HG03558 (cell line): Measurements from ENCODE around the gene SCUBE2.
"Not testable (repeated sequence)": the region's sequence is repeated elsewhere in the genome, so short reads cannot be mapped to it uniquely, and the experiment has no call there.

Experiments
- ATAC-seq: cut with Tn5 transposase; IDR thresholded peaks from one replicate; pipeline ENCODE4 v1.9.1; 2021; ENCODE audit warnings: moderate number of reproducible peaks; ENCODE audit not compliant: unreplicated experiment; ENCODE audit errors: extremely low read depth

Gene SCUBE2

DNA sequence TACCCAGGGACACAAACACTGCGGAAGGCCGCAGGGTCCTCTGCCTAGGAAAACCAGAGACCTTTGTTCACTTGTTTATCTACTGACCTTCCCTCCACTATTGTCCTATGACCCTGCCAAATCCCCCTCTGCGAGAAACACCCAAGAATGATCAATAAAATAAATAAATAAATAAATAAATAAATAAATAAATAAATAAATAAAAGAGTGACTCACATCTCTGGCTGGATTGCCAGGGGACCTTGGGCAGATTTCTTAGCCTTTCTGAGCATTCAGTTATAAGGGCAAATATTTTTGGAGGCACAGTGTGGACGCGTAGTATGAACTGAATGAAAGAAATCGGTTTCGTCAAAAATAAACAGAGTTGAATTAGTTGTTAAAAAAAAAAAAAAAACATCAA lies 112.0 kb downstream of the SCUBE2 start:
- not testable (repeated sequence) for ATAC-seq

DNA sequence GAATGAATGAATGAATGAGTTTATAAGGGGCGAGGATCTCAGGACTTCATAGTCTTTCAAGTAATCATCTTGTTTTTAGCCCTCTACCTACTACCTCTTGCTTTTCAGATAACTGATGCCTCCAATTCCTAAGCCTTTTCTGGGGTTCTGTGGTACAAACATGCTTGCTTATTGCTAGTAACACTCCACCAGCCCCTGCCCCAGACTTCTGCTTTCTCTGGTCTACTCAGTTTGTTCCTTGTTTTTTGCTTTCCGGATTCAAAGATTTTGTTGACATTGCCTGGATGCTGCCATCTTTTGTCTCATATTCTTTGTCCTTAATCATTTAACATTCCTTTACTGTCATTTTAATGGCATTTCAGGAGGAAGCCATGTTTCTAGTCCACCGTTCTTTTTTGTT lies 118.3 kb downstream of the SCUBE2 start:
- no peak for ATAC-seq

DNA sequence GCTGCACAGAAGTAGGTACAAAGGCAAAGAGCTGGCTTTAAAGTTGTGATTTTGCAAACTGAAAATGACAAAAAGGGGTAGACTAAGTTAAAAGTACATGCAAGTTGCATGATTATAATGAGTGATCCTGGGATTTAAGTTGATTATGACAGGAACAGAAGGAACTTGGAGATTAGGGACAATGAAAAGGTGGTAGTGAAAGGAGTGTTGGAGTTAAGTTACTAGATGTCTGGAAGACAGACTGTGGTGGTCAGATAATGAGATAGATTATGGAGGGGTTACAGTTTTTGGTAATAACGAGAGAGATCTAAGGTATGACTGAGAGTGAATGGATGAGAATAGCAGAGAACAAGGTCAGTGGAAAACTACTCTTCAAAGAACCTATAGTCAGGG lies 119.5 kb downstream of the SCUBE2 start:
- ATAC-seq, result no peak

DNA sequence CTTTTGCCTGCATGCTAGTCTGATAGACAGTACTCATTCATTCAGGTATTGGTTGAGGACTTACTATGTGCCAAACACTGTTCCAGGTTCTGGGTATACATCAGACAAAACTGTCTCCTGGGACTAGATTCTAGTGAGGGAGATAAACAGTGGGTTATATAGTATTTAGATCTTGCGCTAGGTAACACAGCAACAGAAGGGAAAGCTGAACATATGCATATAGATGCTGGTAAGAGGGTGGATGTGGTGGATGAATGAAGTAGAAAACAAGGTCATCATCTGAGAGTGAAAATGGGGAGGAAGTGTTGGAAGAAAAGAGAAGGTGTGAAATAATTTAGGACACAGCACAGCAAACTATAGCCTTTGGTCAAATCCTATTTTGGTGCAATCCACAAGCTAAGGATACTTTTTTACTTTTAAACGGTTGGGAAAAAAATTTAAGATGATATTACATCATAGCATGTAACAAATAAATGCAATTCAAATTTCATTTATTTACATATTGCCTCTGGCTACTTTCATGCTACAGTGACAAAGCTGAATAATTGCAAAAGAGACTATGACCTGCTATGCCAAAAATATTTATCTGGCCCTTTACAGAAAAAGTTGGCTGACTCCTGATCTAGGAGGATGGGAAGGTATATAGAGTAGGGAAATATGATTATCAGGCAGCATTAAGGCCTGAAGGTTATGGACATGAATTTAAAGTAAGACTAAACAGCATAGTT lies 120.0 kb downstream of the SCUBE2 start:
- no peak for ATAC-seq
